Measurements from ENCODE around the gene NELFCD.

Gene NELFCD

GRCh38 chr20:58988565-58988882, 7.5 kb downstream of the NELFCD start:
- Histone ChIP-seq H3K27me3 (ENCODE audit: insufficient read depth, insufficient read length) (no peaks in the 10 kb centered on the region), H3K4me1 (ENCODE audit: insufficient read depth, insufficient read length) (no peaks in the 10 kb centered on the region), H3K9ac (ENCODE audit: insufficient read length, low read depth) (no peak overlapping the region), H3K4me3 (ENCODE audit: insufficient read length, low read depth) (no peak overlapping the region), H3K36me3 (ENCODE audit: insufficient read depth, insufficient read length, low read length) (peaks cover 89% of the 10 kb centered on the region), H3K9me3 (ENCODE audit: insufficient read depth, low read length) (no peaks in the 10 kb centered on the region)
- no peak for TF ChIP-seq ZNF274 (IDR thresholded peaks at IDR 0.05; ENCODE audit: low read depth, low read length)
- TF ChIP-seq YY1 (IDR thresholded peaks at IDR 0.05; ENCODE audit: insufficient read depth, insufficient read length): no peak
- no peak for TF ChIP-seq SUZ12 (IDR thresholded peaks at IDR 0.05; ENCODE audit: extremely low read depth, insufficient read depth, insufficient read length)
- no peak for DNase-seq (ENCODE audit: low read depth, low spot score)

GRCh38 chr20:58989196-58989595, 8.1 kb downstream of the NELFCD start:
- Histone ChIP-seq H3K4me3 (ENCODE audit: insufficient read length, low read depth) (no peak overlapping the region), H3K4me1 (ENCODE audit: insufficient read depth, insufficient read length) (no peaks in the 10 kb centered on the region), H3K9ac (ENCODE audit: insufficient read length, low read depth) (no peak overlapping the region), H3K36me3 (ENCODE audit: insufficient read depth, insufficient read length, low read length) (peaks cover 95% of the 10 kb centered on the region), H3K27me3 (ENCODE audit: insufficient read depth, insufficient read length) (no peaks in the 10 kb centered on the region), H3K9me3 (ENCODE audit: insufficient read depth, low read length) (no peaks in the 10 kb centered on the region)
- TF ChIP-seq ZNF274 (IDR thresholded peaks at IDR 0.05; ENCODE audit: low read depth, low read length) (no peak), YY1 (IDR thresholded peaks at IDR 0.05; ENCODE audit: insufficient read depth, insufficient read length) (no peak), SUZ12 (IDR thresholded peaks at IDR 0.05; ENCODE audit: extremely low read depth, insufficient read depth, insufficient read length) (no peak)
- DNase-seq (ENCODE audit: low read depth, low spot score): no peak

GRCh38 chr20:58990651-58991445, 9.8 kb downstream of the NELFCD start:
- TF ChIP-seq SUZ12 (IDR thresholded peaks at IDR 0.05; ENCODE audit: extremely low read depth, insufficient read depth, insufficient read length) (no peak), YY1 (IDR thresholded peaks at IDR 0.05; ENCODE audit: insufficient read depth, insufficient read length) (no peak), ZNF274 (IDR thresholded peaks at IDR 0.05; ENCODE audit: low read depth, low read length) (no peak)
- Histone ChIP-seq H3K9ac (ENCODE audit: insufficient read length, low read depth) (no peak overlapping the region), H3K36me3 (ENCODE audit: insufficient read depth, insufficient read length, low read length) (peaks cover 98% of the 10 kb centered on the region), H3K4me1 (ENCODE audit: insufficient read depth, insufficient read length) (no peaks in the 10 kb centered on the region), H3K9me3 (ENCODE audit: insufficient read depth, low read length) (no peaks in the 10 kb centered on the region), H3K27me3 (ENCODE audit: insufficient read depth, insufficient read length) (no peaks in the 10 kb centered on the region), H3K4me3 (ENCODE audit: insufficient read length, low read depth) (no peak overlapping the region)
- no peak for DNase-seq (ENCODE audit: low read depth, low spot score)

GRCh38 chr20:58991715-58992114, 10.7 kb downstream of the NELFCD start:
- no peak overlapping the region for H3K9ac ChIP-seq (ENCODE audit: insufficient read length, low read depth)
- H3K4me3 ChIP-seq (ENCODE audit: insufficient read length, low read depth): no peak overlapping the region
- no peaks in the 10 kb centered on the region for H3K4me1 ChIP-seq (ENCODE audit: insufficient read depth, insufficient read length)
- no peak for DNase-seq (ENCODE audit: low read depth, low spot score)
- no peaks in the 10 kb centered on the region for H3K9me3 ChIP-seq (ENCODE audit: insufficient read depth, low read length)
- H3K27me3 ChIP-seq (ENCODE audit: insufficient read depth, insufficient read length): no peaks in the 10 kb centered on the region
- H3K36me3 ChIP-seq (ENCODE audit: insufficient read depth, insufficient read length, low read length): peaks cover 98% of the 10 kb centered on the region
- TF ChIP-seq SUZ12 (IDR thresholded peaks at IDR 0.05; ENCODE audit: extremely low read depth, insufficient read depth, insufficient read length) (no peak), ZNF274 (IDR thresholded peaks at IDR 0.05; ENCODE audit: low read depth, low read length) (no peak), YY1 (IDR thresholded peaks at IDR 0.05; ENCODE audit: insufficient read depth, insufficient read length) (no peak)

- Histone ChIP-seq H3K4me1 (ENCODE audit: insufficient read depth, insufficient read length) (no peaks in the 10 kb centered on the region), H3K27me3 (ENCODE audit: insufficient read depth, insufficient read length) (no peaks in the 10 kb centered on the region), H3K4me3 (ENCODE audit: insufficient read length, low read depth) (no peak overlapping the region), H3K9me3 (ENCODE audit: insufficient read depth, low read length) (no peaks in the 10 kb centered on the region), H3K36me3 (ENCODE audit: insufficient read depth, insufficient read length, low read length) (peaks cover 98% of the 10 kb centered on the region), H3K9ac (ENCODE audit: insufficient read length, low read depth) (no peak overlapping the region)
- TF ChIP-seq SUZ12 (IDR thresholded peaks at IDR 0.05; ENCODE audit: extremely low read depth, insufficient read depth, insufficient read length): no peak
- DNase-seq (ENCODE audit: low read depth, low spot score): no peak
These were observed 11.9 kb downstream of the NELFCD start for GRCh38 chr20:58992911-58993310.

- no peaks in the 10 kb centered on the region for H3K9me3 ChIP-seq (ENCODE audit: insufficient read depth, low read length)
- TF ChIP-seq SUZ12 (IDR thresholded peaks at IDR 0.05; ENCODE audit: extremely low read depth, insufficient read depth, insufficient read length) (no peak), YY1 (IDR thresholded peaks at IDR 0.05; ENCODE audit: insufficient read depth, insufficient read length) (no peak)
- no peaks in the 10 kb centered on the region for H3K27me3 ChIP-seq (ENCODE audit: insufficient read depth, insufficient read length)
- no peak for DNase-seq (ENCODE audit: low read depth, low spot score)
- peaks cover 94% of the 10 kb centered on the region for H3K36me3 ChIP-seq (ENCODE audit: insufficient read depth, insufficient read length, low read length)
- no peak overlapping the region for H3K9ac ChIP-seq (ENCODE audit: insufficient read length, low read depth)
- H3K4me1 ChIP-seq (ENCODE audit: insufficient read depth, insufficient read length): no peaks in the 10 kb centered on the region
- H3K4me3 ChIP-seq (ENCODE audit: insufficient read length, low read depth): no peak overlapping the region
These were observed 12.5 kb downstream of the NELFCD start for GRCh38 chr20:58993332-58994248.

GRCh38 chr20:58994390-58995159, 13.5 kb downstream of the NELFCD start:
- Histone ChIP-seq H3K9me3 (ENCODE audit: insufficient read depth, low read length) (no peaks in the 10 kb centered on the region), H3K36me3 (ENCODE audit: insufficient read depth, insufficient read length, low read length) (peaks cover 94% of the 10 kb centered on the region), H3K27me3 (ENCODE audit: insufficient read depth, insufficient read length) (no peaks in the 10 kb centered on the region), H3K4me1 (ENCODE audit: insufficient read depth, insufficient read length) (no peaks in the 10 kb centered on the region), H3K9ac (ENCODE audit: insufficient read length, low read depth) (no peak overlapping the region), H3K4me3 (ENCODE audit: insufficient read length, low read depth) (no peak overlapping the region)
- TF ChIP-seq YY1 (IDR thresholded peaks at IDR 0.05; ENCODE audit: insufficient read depth, insufficient read length) (no peak), ZNF274 (IDR thresholded peaks at IDR 0.05; ENCODE audit: low read depth, low read length) (no peak), SUZ12 (IDR thresholded peaks at IDR 0.05; ENCODE audit: extremely low read depth, insufficient read depth, insufficient read length) (no peak)
- DNase-seq (ENCODE audit: low read depth, low spot score): no peak
